GM12878 (cell line): ENCODE measurements around the gene CPNE6. TPM values are rescaled to one million over a fixed set of nuclear protein-coding genes. Genes with fewer than 3 reads are reported as not detected.

Experiments
- ATAC-seq: fragments of 200-7000 bp; cut with Tn5 transposase; 3 replicates; pipeline ENCODE4 v1.9.1; 2020; ENCODE audit warnings: mild to moderate bottlenecking, moderate library complexity
- BruUV-seq: library from RNA; stranded (reverse); fragments of 400-500 nt; replicated peaks from 2 replicates; lab custom pipeline; 2021; lab: Mats Ljungman, UMichigan
- CTCF ChIA-PET: fragments of 300-600 bp; sonication (Branson Sonifier 250); formaldehyde crosslinking; extraction: SDS; loops from one replicate; lab custom pipeline; 2021; ENCODE audit warnings: inconsistent platforms; lab: Yijun Ruan, JAX
- POLR2A ChIA-PET: fragments of 350-600 bp; formaldehyde crosslinking; extraction: SDS; loops from one replicate; lab custom pipeline; 2021; ENCODE audit warnings: inconsistent platforms; lab: Charles Lee
- RAD21 ChIA-PET: fragments of 300-600 bp; sonication (Branson Sonifier 250); formaldehyde crosslinking; loops from one replicate; lab custom pipeline; 2023; ENCODE audit warnings: antibody characterized with exemption; ENCODE audit not compliant: unreplicated experiment; lab: Charles Lee
- SMC1A ChIA-PET: fragments of 300-600 bp; sonication (Branson Sonifier 250); formaldehyde crosslinking; loops from one replicate; lab custom pipeline; 2023; ENCODE audit not compliant: unreplicated experiment, uncharacterized antibody; lab: Charles Lee
- DNase-seq: peaks from one replicate; pipeline ENCODE4 v3.0.0-alpha.2; 2011; ENCODE audit warnings: low read depth, low spot score
- FAIRE-seq: peaks from 3 replicates; lab custom pipeline; 2011; peaks lifted over from hg19 to GRCh38; lab: Jason Lieb, UNC
- H2AFZ ChIP-seq: 2 replicates; pipeline ENCODE4 v1.6.0; 2011; ENCODE audit warnings: low read depth, low read length, control low read depth; ENCODE audit not compliant: control insufficient read depth
- H3K27ac ChIP-seq: 2 replicates; pipeline ENCODE4 v1.5.1; 2011; ENCODE audit warnings: control low read depth; ENCODE audit not compliant: control insufficient read depth, insufficient read depth
- H3K27me3 ChIP-seq, 2 experiments: replicated peaks in 1 of 2; 2 replicates each; pipeline versions ENCODE4 v1.6.0 to v1.6.1; 2011; ENCODE audit warnings: low read length in 1 of 2; ENCODE audit not compliant: control insufficient read depth in 2 of 2, insufficient read depth in 2 of 2
- H3K36me3 ChIP-seq, 2 experiments: 2 replicates each; pipeline ENCODE4 v1.5.1; 2011; ENCODE audit warnings: low read length in 1 of 2; ENCODE audit not compliant: control insufficient read depth in 2 of 2, insufficient read depth in 2 of 2
- H3K4me1 ChIP-seq: 2 replicates; pipeline ENCODE4 v1.6.1; 2011; ENCODE audit warnings: mild to moderate bottlenecking, low read length, moderate library complexity, mixed read lengths; ENCODE audit not compliant: control insufficient read depth, insufficient read depth
- H3K4me2 ChIP-seq: 2 replicates; pipeline ENCODE4 v1.6.0; 2011; ENCODE audit warnings: control low read depth; ENCODE audit not compliant: control insufficient read depth, insufficient read depth
- H3K4me3 ChIP-seq: fragments of 200-600 bp; sonication (generic); 2 replicates; pipeline ENCODE4 v1.5.1; 2016
- H3K79me2 ChIP-seq: 2 replicates; pipeline ENCODE4 v1.6.0; 2011; ENCODE audit warnings: low read length; ENCODE audit not compliant: control insufficient read depth, insufficient read depth
- H3K9ac ChIP-seq: 2 replicates; pipeline ENCODE4 v1.8.0; 2011; ENCODE audit warnings: low read length, control low read depth, mixed read lengths; ENCODE audit not compliant: control insufficient read depth, insufficient read depth
- H3K9me3 ChIP-seq: replicated peaks from 3 replicates; pipeline ENCODE4 v1.5.1; 2011; ENCODE audit warnings: mild to moderate bottlenecking, low read length; ENCODE audit not compliant: control insufficient read depth, insufficient read depth
- H4K20me1 ChIP-seq: 2 replicates; pipeline ENCODE4 v1.6.0; 2011; ENCODE audit not compliant: control insufficient read depth, insufficient read depth
- NFIC ChIP-seq: IDR thresholded peaks from 2 replicates; pipeline ENCODE4 v1.6.1; 2012; ENCODE audit warnings: low read depth, mild to moderate bottlenecking, inconsistent platforms, low read length, moderate library complexity
- POLR2AphosphoS2 ChIP-seq: IDR thresholded peaks from 2 replicates; pipeline ENCODE4 v1.6.1; 2011; ENCODE audit warnings: low read depth, mild to moderate bottlenecking, low read length, improper control_type of control experiment, moderate library complexity
- SMARCA5 ChIP-seq: fragments of 450-650 bp; IDR thresholded peaks from 2 replicates; pipeline ENCODE4 v1.6.1; 2017; ENCODE audit warnings: mild to moderate bottlenecking
- SRF ChIP-seq, 2 experiments: IDR thresholded peaks; 2 replicates each; pipeline ENCODE4 v1.6.1; 2011; ENCODE audit warnings: low read depth in 2 of 2, low read length in 2 of 2, mild to moderate bottlenecking in 1 of 2, moderate library complexity in 1 of 2
- WGBS: methylation state at CpG from one replicate; pipeline ENCODE4 v1.1.6; 2016; ENCODE audit warnings: low lambda C conversion rate; ENCODE audit not compliant: insufficient replicate concordance, insufficient coverage; ENCODE audit errors: missing lambda C conversion rate; 5-methylcytosine and 5-hydroxymethylcytosine counted together
- in situ Hi-C: fragments of 300-500 bp; cut with MboI; formaldehyde crosslinking; loops from 9 replicates; pipeline ENCODE4 v1.14.3; 2018; ENCODE audit warnings: mixed read lengths
- intact Hi-C: fragments of 100-400 bp; cut with micrococcal nuclease; formaldehyde crosslinking; loops from one replicate; pipeline ENCODE4 v1.14.2; 2022; ENCODE audit not compliant: unreplicated experiment
- polyA plus RNA-seq, 11 experiments: library from polyadenylated mRNA; depleted of rRNA in 4 of 11; unstranded in 6 of 11; stranded (reverse) in 5 of 11; fragments of >200 nt; fragmentation: Nextera tagmentation in 4 of 11; fragmentation: Illumina TruSeq in 1 of 11; extraction: Ambion mirVana in 4 of 11; extraction: Trizol in 1 of 11; gene quantifications; 1 replicate in 1 of 11; 2 replicates in 10 of 11; pipeline versions ENCODE4 v1.2.1 to v1.2.3, GENCODE V29; 2011 to 2016; ENCODE audit warnings: inconsistent platforms in 2 of 11, missing spikeins in 2 of 11, low read depth in 1 of 11
- total RNA-seq, 4 experiments: library from RNA; depleted of rRNA in 3 of 4; stranded (reverse); fragments of >200 nt in 3 of 4; fragmentation: Illumina TruSeq in 1 of 4; extraction: Trizol in 1 of 4; gene quantifications; 2 replicates each; pipeline versions ENCODE4 v1.2.1 to v1.2.3, GENCODE V29; 2013 to 2021
- TF ChIP-seq, protein P1 (sequence below): fragments of 450-650 bp; IDR thresholded peaks from 2 replicates; pipeline ENCODE4 v1.6.1; 2017; ENCODE audit warnings: mild to moderate bottlenecking, low read depth, inconsistent platforms; ENCODE audit not compliant: poor library complexity, severe bottlenecking
- TF ChIP-seq, protein P2 (sequence below): fragments of 450-650 bp; IDR thresholded peaks from 2 replicates; pipeline ENCODE4 v1.6.1; 2017; ENCODE audit warnings: mild to moderate bottlenecking, moderate library complexity
- TF ChIP-seq, protein P3 (sequence below): fragments of 150-350 bp; IDR thresholded peaks from 2 replicates; pipeline ENCODE4 v1.6.1; 2014; ENCODE audit warnings: mild to moderate bottlenecking, low read depth, low read length
- TF ChIP-seq, protein P4 (sequence below): fragments of 450-650 bp; IDR thresholded peaks from 2 replicates; pipeline ENCODE4 v1.6.1; 2018; ENCODE audit warnings: mild to moderate bottlenecking, low read depth, moderate library complexity; ENCODE audit not compliant: partially characterized antibody

Gene CPNE6
- total and polyA plus RNA-seq, 10 of the 15 experiments (the other 5 are each of a cell fraction or from before 2014, with no cell fraction given), result 0.06 to 0.43 (median 0.18) TPM; not detected in 3

DNA sequence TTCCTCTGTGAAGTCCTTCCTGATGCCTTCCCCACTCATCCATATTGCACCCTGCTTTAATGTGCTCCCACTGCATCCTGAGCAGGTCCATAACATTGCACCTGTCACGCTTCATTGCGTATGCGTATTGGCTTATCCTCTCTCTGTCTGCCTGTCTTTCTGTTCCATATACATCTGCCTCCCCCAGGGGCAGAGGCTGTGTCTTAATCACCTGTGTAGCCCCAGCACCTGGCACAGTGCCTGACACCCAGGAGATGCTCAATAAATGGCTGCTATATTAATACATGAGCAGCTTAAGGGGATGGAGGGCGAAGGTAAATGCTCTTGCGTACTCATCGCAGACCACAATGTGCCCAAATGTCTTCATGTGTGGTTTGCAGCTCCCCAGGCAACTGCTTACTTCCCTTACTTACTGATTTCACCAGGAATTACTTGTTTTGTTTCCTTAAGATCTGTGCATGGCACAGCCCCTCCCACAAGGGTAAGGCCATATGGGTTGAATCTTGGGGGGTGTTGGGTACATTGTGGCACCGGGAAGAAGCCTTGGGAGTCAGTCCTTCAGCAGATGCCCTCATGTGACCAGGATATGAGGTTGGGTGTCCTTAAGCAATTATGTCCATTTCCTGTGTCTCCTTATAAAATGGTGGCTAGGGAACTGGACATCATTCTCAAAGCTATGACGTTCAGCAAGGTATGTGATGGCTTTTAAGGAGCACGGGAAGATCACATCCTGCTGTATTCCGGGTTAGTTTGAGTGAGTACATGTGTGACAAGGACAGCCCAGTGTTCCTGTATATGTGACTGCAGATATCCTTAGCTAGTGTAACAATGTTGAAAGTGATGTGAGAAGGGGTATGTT is 848 bp upstream of the CPNE6 start:
- no peak overlapping the region for H3K4me2 ChIP-seq
- intact Hi-C loops, result no loop called here
- no peaks in the 10 kb centered on the region for H3K36me3 ChIP-seq
- BruUV-seq, result no TSS peak
- no peak overlapping the region for H3K4me3 ChIP-seq
- DNase-seq (no peak), ATAC-seq (no peak), FAIRE-seq (no peak)
- no peaks in the 10 kb centered on the region; the same call in 1 of the 2 replicates for H4K20me1 ChIP-seq
- H2AFZ ChIP-seq, result no peak overlapping the region
- ChIA-PET CTCF (interaction anchor here (2.0 to 2.7 kb wide), 2 partner anchors 12 to 43 kb away, joined by 4 to 10 read pairs; partner anchors contain the start of gene DCAF11), RAD21 (interaction anchor here (0.8 to 1.3 kb wide), 3 partner anchors 15 to 38 kb away, joined by 3 to 4 read pairs (median 3); no protein-coding TSS in a partner anchor), SMC1A (interaction anchor here (1.4 to 1.5 kb wide), 2 partner anchors 12 to 20 kb away, joined by 4 to 5 read pairs; no protein-coding TSS in a partner anchor), POLR2A (interaction anchor here (1.0 kb wide), 1 partner anchor 22 kb away, joined by 3 read pairs; no protein-coding TSS in a partner anchor)
- WGBS, result 62% methylated on average over 10 of the region's 10 CpGs
- peaks cover 8% of the 10 kb centered on the region for H3K4me1 ChIP-seq
- H3K9me3 ChIP-seq, result no peaks in the 10 kb centered on the region
- no peak overlapping the region for H3K9ac ChIP-seq
- in situ Hi-C loops, result no loop called here
- no peak overlapping the region for H3K27ac ChIP-seq
- peaks cover 0 to 2% of the 10 kb centered on the region in 2 experiments; a peak in 1 of 4 replicates for H3K27me3 ChIP-seq
- no peaks in the 10 kb centered on the region for H3K79me2 ChIP-seq
- TF ChIP-seq SMARCA5 (no peak), POLR2AphosphoS2 (no peak), SRF (IDR thresholded peaks at IDR 0.05; ENCODE audit: low read depth in 2 of 2, low read length in 2 of 2) (no peak), NFIC (no peak)
- TF ChIP-seq, protein P1, sequence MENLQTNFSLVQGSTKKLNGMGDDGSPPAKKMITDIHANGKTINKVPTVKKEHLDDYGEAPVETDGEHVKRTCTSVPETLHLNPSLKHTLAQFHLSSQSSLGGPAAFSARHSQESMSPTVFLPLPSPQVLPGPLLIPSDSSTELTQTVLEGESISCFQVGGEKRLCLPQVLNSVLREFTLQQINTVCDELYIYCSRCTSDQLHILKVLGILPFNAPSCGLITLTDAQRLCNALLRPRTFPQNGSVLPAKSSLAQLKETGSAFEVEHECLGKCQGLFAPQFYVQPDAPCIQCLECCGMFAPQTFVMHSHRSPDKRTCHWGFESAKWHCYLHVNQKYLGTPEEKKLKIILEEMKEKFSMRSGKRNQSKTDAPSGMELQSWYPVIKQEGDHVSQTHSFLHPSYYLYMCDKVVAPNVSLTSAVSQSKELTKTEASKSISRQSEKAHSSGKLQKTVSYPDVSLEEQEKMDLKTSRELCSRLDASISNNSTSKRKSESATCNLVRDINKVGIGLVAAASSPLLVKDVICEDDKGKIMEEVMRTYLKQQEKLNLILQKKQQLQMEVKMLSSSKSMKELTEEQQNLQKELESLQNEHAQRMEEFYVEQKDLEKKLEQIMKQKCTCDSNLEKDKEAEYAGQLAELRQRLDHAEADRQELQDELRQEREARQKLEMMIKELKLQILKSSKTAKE, result no peak
- TF ChIP-seq, protein P2, sequence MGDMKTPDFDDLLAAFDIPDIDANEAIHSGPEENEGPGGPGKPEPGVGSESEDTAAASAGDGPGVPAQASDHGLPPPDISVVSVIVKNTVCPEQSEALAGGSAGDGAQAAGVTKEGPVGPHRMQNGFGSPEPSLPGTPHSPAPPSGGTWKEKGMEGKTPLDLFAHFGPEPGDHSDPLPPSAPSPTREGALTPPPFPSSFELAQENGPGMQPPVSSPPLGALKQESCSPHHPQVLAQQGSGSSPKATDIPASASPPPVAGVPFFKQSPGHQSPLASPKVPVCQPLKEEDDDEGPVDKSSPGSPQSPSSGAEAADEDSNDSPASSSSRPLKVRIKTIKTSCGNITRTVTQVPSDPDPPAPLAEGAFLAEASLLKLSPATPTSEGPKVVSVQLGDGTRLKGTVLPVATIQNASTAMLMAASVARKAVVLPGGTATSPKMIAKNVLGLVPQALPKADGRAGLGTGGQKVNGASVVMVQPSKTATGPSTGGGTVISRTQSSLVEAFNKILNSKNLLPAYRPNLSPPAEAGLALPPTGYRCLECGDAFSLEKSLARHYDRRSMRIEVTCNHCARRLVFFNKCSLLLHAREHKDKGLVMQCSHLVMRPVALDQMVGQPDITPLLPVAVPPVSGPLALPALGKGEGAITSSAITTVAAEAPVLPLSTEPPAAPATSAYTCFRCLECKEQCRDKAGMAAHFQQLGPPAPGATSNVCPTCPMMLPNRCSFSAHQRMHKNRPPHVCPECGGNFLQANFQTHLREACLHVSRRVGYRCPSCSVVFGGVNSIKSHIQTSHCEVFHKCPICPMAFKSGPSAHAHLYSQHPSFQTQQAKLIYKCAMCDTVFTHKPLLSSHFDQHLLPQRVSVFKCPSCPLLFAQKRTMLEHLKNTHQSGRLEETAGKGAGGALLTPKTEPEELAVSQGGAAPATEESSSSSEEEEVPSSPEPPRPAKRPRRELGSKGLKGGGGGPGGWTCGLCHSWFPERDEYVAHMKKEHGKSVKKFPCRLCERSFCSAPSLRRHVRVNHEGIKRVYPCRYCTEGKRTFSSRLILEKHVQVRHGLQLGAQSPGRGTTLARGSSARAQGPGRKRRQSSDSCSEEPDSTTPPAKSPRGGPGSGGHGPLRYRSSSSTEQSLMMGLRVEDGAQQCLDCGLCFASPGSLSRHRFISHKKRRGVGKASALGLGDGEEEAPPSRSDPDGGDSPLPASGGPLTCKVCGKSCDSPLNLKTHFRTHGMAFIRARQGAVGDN, result no peak
- TF ChIP-seq, protein P3, sequence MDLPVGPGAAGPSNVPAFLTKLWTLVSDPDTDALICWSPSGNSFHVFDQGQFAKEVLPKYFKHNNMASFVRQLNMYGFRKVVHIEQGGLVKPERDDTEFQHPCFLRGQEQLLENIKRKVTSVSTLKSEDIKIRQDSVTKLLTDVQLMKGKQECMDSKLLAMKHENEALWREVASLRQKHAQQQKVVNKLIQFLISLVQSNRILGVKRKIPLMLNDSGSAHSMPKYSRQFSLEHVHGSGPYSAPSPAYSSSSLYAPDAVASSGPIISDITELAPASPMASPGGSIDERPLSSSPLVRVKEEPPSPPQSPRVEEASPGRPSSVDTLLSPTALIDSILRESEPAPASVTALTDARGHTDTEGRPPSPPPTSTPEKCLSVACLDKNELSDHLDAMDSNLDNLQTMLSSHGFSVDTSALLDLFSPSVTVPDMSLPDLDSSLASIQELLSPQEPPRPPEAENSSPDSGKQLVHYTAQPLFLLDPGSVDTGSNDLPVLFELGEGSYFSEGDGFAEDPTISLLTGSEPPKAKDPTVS, result no peak
- TF ChIP-seq, protein P4, sequence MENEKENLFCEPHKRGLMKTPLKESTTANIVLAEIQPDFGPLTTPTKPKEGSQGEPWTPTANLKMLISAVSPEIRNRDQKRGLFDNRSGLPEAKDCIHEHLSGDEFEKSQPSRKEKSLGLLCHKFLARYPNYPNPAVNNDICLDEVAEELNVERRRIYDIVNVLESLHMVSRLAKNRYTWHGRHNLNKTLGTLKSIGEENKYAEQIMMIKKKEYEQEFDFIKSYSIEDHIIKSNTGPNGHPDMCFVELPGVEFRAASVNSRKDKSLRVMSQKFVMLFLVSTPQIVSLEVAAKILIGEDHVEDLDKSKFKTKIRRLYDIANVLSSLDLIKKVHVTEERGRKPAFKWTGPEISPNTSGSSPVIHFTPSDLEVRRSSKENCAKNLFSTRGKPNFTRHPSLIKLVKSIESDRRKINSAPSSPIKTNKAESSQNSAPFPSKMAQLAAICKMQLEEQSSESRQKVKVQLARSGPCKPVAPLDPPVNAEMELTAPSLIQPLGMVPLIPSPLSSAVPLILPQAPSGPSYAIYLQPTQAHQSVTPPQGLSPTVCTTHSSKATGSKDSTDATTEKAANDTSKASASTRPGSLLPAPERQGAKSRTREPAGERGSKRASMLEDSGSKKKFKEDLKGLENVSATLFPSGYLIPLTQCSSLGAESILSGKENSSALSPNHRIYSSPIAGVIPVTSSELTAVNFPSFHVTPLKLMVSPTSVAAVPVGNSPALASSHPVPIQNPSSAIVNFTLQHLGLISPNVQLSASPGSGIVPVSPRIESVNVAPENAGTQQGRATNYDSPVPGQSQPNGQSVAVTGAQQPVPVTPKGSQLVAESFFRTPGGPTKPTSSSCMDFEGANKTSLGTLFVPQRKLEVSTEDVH, result no peak
